Type B pancreatic cell (in vitro differentiated cells): ENCODE results near the gene CDO1. TPM values are rescaled to one million over a fixed set of nuclear protein-coding genes. Genes with fewer than 3 reads are reported as not detected.

Experiments used
- DNase-seq: peaks from one replicate; pipeline ENCODE4 v3.0.0; 2021; ENCODE audit warnings: mixed read lengths; ENCODE audit not compliant: unreplicated experiment; ENCODE audit errors: extremely low spot score
- H3K27ac Mint-ChIP-seq: 2 replicates; pipeline ENCODE4 v1.8.0; 2021; ENCODE audit warnings: mild to moderate bottlenecking, mixed read lengths
- H3K27me3 Mint-ChIP-seq: 2 replicates; pipeline ENCODE4 v1.8.0; 2021; ENCODE audit warnings: mixed read lengths
- H3K36me3 Mint-ChIP-seq: 2 replicates; pipeline ENCODE4 v1.8.0; 2021; ENCODE audit warnings: mixed read lengths
- H3K4me1 Mint-ChIP-seq: one replicate; pipeline ENCODE4 v1.8.0; 2021; ENCODE audit warnings: mixed read lengths; ENCODE audit not compliant: unreplicated experiment
- H3K4me3 Mint-ChIP-seq: 2 replicates; pipeline ENCODE4 v1.8.0; 2021; ENCODE audit warnings: mild to moderate bottlenecking, mixed read lengths
- H3K9me3 Mint-ChIP-seq: 2 replicates; pipeline ENCODE4 v1.8.0; 2021; ENCODE audit warnings: mixed read lengths
- CTCF ChIP-seq: fragments of 200-600 bp; sonication (generic); conservative IDR thresholded peaks from 2 replicates; pipeline ENCODE4 v1.5.0; 2021; ENCODE audit warnings: antibody characterized with exemption, mild to moderate bottlenecking
- total RNA-seq: library from RNA; stranded (reverse); gene quantifications from 2 replicates; pipeline ENCODE4 v1.2.1, GENCODE V29; 2021; ENCODE audit warnings: low replicate concordance

Gene CDO1
- total RNA-seq, 1 donor from 2014 or later = 27.9 TPM

DNA sequence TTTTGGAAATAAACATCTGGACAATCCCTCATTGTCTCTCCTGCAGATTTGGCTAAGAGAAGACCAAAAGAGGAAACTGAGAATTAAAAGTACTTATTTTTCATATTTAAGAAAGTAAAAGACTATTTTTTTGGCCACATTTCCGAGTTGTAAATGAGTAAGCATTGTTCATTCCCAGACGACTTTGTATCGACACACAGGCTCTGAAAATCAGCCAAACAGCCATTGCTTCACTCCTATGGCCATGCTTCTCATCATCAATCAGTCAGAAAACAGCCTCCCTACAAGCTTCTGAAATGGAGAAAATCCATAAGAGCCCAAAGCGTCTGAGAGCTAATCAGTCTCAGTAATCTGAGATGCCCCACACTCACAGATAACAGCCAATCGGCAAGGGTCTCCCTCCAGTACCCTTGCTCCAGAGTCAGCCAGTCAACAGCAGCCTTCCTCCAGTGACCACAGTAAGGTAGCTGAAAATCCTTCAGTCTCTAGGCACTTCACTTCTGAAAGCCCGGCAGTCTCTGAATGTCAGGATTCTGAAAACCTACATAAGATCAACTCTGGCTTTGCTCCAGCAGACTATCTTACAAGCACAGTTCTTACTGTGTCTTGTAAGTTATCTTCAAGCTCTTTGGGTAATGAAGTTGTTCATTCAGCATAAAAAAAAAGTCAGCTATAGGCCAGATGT is 30.9 kb downstream of the CDO1 start:
- Mint-ChIP-seq H3K27ac (no peak overlapping the region), H3K9me3 (no peaks in the 10 kb centered on the region), H3K4me3 (peak overlapping the region; percentile 34), H3K4me1 (peaks cover 11% of the 10 kb centered on the region), H3K36me3 (no peaks in the 10 kb centered on the region), H3K27me3 (no peaks in the 10 kb centered on the region)
- no peak for DNase-seq
- no peak for TF ChIP-seq CTCF

GRCh38 chr5:115778417-115778816 is 38.0 kb downstream of the CDO1 start:
- H3K9me3 Mint-ChIP-seq = no peaks in the 10 kb centered on the region
- H3K36me3 Mint-ChIP-seq = no peaks in the 10 kb centered on the region
- no peak overlapping the region for H3K27ac Mint-ChIP-seq
- no peaks in the 10 kb centered on the region for H3K4me1 Mint-ChIP-seq
- no peak for TF ChIP-seq CTCF
- DNase-seq = no peak
- no peaks in the 10 kb centered on the region for H3K27me3 Mint-ChIP-seq
- no peak overlapping the region for H3K4me3 Mint-ChIP-seq

DNA sequence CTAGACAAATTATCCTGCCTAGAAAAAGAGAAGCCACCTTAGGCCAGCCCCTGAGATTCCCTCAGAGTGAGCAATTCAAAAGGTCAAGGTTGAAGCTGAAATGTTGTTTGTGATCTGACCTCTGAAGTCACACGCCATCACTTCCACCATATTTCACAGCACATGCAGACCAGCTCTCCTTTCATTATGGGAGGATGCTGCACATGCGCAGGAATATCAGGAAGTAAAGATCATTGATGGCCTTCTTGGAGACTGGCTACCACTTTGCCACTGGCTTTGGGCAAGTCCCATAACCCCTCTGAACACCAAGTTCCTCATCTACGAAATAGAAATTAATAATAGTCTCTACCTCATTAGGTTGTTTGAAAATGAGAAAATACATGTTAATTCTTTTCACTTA is 39.5 kb downstream of the CDO1 start:
- Mint-ChIP-seq H3K27ac (no peak overlapping the region), H3K4me3 (no peak overlapping the region), H3K27me3 (no peaks in the 10 kb centered on the region), H3K36me3 (no peaks in the 10 kb centered on the region), H3K4me1 (no peaks in the 10 kb centered on the region), H3K9me3 (no peaks in the 10 kb centered on the region)
- TF ChIP-seq CTCF = no peak
- DNase-seq = no peak

DNA sequence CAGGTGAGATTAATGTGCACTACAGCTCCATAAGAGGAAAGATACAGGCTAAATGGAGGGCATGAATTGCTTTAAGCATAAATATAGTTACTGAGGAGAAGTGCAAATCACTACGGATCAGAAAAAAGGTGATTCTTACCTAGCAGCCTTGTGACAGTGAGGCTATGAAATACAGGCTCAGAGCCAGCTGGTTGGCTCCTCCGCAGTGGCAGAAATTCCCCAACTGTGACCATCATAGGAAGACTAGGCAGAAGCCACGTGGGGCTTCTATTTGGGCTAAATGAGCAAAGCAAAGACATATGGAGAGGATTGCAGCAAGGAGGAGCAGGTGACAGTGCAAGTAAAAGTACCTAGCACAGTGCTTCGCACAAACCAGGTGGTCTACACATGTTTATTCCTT is 40.5 kb downstream of the CDO1 start:
- Mint-ChIP-seq H3K27me3 (no peaks in the 10 kb centered on the region), H3K27ac (no peak overlapping the region), H3K36me3 (no peaks in the 10 kb centered on the region), H3K9me3 (no peaks in the 10 kb centered on the region), H3K4me3 (no peak overlapping the region), H3K4me1 (no peaks in the 10 kb centered on the region)
- DNase-seq = no peak
- no peak for TF ChIP-seq CTCF

GRCh38 chr5:115774684-115775083 is 41.8 kb downstream of the CDO1 start:
- H3K4me1 Mint-ChIP-seq = no peaks in the 10 kb centered on the region
- no peak overlapping the region for H3K4me3 Mint-ChIP-seq
- TF ChIP-seq CTCF = no peak
- DNase-seq = no peak
- H3K36me3 Mint-ChIP-seq = no peaks in the 10 kb centered on the region
- H3K27me3 Mint-ChIP-seq = no peaks in the 10 kb centered on the region
- no peak overlapping the region for H3K27ac Mint-ChIP-seq
- no peaks in the 10 kb centered on the region for H3K9me3 Mint-ChIP-seq
